ENCODE measurements around the gene SBF2.

SBF2 gene

DNA sequence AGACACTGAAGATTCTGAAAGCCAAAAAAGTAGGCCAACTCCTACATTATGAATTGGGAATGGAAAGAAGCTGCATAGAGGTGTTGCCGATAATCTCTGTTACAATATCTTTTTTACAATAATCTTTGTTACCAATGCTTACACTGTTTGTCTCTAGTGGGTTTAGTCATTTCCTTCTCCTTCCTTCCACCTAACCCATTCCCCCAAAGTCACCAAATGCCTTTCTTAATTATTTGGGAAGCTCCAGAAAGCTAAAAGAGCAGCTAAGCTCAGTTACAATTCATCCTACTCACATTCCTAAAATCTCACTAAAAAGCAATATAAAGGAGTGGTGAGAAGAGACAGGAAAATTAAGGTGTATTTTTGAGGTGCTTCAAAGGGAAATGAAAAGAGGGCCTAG lies 316.5 kb downstream of the SBF2 start:
- in situ Hi-C loops (cut with HindIII; ENCODE audit: low sequenced_read_pairs) = no loop called here
- DNase-seq (ENCODE audit: low read depth) = no peak
- TF ChIP-seq, protein P1, sequence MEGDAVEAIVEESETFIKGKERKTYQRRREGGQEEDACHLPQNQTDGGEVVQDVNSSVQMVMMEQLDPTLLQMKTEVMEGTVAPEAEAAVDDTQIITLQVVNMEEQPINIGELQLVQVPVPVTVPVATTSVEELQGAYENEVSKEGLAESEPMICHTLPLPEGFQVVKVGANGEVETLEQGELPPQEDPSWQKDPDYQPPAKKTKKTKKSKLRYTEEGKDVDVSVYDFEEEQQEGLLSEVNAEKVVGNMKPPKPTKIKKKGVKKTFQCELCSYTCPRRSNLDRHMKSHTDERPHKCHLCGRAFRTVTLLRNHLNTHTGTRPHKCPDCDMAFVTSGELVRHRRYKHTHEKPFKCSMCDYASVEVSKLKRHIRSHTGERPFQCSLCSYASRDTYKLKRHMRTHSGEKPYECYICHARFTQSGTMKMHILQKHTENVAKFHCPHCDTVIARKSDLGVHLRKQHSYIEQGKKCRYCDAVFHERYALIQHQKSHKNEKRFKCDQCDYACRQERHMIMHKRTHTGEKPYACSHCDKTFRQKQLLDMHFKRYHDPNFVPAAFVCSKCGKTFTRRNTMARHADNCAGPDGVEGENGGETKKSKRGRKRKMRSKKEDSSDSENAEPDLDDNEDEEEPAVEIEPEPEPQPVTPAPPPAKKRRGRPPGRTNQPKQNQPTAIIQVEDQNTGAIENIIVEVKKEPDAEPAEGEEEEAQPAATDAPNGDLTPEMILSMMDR (IDR thresholded peaks at IDR 0.05; ENCODE audit: low read depth, low read length, missing control alignments) = no peak
- H3K4me3 ChIP-seq (ENCODE audit: low read depth, low read length) = no peak overlapping the region

DNA sequence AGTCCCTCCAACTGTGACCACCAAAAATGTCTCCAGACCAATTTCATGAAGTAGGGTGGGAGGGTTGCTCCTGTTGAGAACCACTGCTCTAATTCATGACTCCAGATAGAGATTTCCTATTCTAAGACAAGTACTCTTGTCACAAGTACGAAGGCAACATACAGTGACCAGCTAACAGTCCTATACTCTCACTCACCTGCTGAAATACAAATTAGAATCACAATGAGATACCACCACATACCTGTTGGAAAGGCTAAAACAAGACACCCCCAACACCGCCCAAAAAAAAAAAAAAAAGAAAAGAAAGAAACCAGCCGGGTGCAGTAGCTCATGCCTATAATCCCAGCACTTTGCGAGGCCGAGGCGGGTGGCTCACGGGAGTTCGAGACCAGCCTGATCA lies 319.6 kb downstream of the SBF2 start:
- no peak for DNase-seq (ENCODE audit: low read depth)
- no peak overlapping the region for H3K4me3 ChIP-seq (ENCODE audit: low read depth, low read length)
- in situ Hi-C loops (cut with HindIII; ENCODE audit: low sequenced_read_pairs) = no loop called here
- TF ChIP-seq, protein P1 (IDR thresholded peaks at IDR 0.05; ENCODE audit: low read depth, low read length, missing control alignments) = no peak

DNA sequence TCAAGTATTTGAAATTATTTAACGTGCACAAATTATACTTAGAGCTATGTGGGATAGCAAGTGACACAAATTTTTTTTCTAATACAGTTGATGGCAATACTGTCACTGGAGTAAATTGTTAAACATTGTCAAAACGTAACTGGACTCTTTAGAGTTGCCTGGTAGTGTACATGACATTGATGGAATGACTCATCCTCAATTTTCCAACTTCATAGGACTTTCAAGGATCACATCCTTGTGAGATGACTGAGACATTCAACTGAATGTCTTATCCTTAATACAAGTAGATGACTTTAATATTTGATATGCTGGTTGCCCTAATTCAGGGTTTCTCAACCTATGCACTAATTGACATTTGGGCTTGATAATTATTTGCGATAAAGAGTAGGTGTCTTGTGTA lies 320.1 kb downstream of the SBF2 start:
- TF ChIP-seq, protein P1 (IDR thresholded peaks at IDR 0.05; ENCODE audit: low read depth, low read length, missing control alignments) = no peak
- no peak for DNase-seq (ENCODE audit: low read depth)
- in situ Hi-C loops (cut with HindIII; ENCODE audit: low sequenced_read_pairs) = no loop called here

DNA sequence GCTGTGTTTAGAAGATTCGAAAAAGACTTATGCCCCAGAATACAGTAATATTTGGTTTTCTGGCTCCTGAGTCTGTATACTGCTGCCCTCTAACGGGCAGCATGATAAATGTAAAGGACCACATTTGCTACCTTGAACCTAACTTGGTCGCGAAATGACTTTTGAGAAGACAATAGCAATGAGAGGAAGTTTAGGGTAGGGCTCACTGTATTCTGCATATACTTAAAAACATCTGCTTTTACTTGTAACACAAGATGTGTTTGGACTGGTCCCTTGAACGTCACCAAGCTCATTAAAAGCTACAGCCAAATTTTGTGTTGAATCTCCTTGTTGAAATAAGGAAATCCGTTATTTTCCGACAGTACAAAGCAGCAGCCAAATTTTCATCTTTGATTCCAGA lies 321.0 kb downstream of the SBF2 start:
- TF ChIP-seq, protein P1 (IDR thresholded peaks at IDR 0.05; ENCODE audit: low read depth, low read length, missing control alignments) = peak; percentile 71
- no peak overlapping the region for H3K4me3 ChIP-seq (ENCODE audit: low read depth, low read length)
- in situ Hi-C loops (cut with HindIII; ENCODE audit: low sequenced_read_pairs) = no loop called here
- DNase-seq (ENCODE audit: low read depth) = peak; percentile 37

More for the DNA sequence above, 320.1 kb downstream of the SBF2 start:
- H3K4me3 ChIP-seq (ENCODE audit: low read depth, low read length) = no peak overlapping the region

DNA sequence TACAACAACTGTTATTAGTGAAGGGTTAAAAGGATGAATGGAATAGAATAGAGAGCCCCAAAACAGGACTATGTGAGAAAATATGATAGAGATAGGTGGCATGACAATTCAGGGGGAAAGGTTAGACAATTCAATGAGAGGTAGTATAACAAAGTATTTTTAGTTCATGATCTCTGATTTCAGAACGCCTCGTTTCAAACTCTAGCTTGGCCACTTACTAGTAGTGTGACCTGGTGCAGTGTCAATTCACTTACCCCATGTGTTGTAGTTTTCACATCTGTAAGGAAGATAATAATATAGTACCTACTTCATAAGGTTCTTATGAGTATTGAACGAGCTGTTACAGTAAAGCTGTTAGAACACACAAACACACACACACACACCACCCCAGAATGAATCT lies 322.1 kb downstream of the SBF2 start:
- H3K4me3 ChIP-seq (ENCODE audit: low read depth, low read length) = no peak overlapping the region
- in situ Hi-C loops (cut with HindIII; ENCODE audit: low sequenced_read_pairs) = no loop called here
- TF ChIP-seq, protein P1 (IDR thresholded peaks at IDR 0.05; ENCODE audit: low read depth, low read length, missing control alignments) = no peak
- no peak for DNase-seq (ENCODE audit: low read depth)

DNA sequence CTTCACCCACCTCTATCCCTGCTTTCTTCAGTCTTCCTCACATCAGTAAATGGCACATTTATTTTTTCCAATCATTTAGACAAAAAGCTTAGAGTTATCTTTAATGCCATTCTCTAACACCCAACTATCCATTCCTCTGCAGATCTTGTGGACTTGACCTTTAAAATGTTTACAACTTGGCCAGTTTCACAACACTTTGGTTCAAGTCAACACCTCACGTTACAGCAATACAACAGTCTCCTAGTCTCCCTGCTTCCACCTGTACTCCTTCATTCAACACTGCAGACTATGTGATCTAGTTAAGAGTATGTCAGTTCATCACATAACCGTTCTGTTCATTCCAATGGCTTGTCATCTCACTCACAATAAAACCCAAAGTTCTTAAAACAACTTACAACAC lies 325.0 kb downstream of the SBF2 start:
- TF ChIP-seq, protein P1 (IDR thresholded peaks at IDR 0.05; ENCODE audit: low read depth, low read length, missing control alignments) = no peak
- in situ Hi-C loops (cut with HindIII; ENCODE audit: low sequenced_read_pairs) = no loop called here
- no peak for DNase-seq (ENCODE audit: low read depth)
- H3K4me3 ChIP-seq (ENCODE audit: low read depth, low read length) = no peak overlapping the region

DNA sequence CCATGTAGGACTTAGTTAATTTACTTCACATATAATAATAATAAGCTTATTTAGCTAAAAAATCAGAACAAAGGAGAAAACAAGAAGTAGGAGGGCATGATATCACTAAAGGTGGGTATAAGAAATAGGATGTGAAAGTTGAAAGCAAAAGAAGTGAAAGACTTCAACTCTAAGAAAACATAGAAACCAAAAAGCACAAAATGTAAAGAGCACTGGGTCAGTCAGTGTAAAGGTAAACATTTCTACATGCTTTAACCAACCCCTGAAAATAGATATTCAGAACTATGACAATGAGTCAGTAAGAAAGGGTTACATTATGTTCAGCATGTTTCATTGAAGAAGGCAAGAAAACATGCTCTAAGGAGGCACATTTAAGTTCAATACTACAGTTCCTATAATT lies 331.3 kb downstream of the SBF2 start:
- DNase-seq (ENCODE audit: low read depth) = no peak
- no peak overlapping the region for H3K4me3 ChIP-seq (ENCODE audit: low read depth, low read length)
- in situ Hi-C loops (cut with HindIII; ENCODE audit: low sequenced_read_pairs) = no loop called here
- TF ChIP-seq, protein P1 (IDR thresholded peaks at IDR 0.05; ENCODE audit: low read depth, low read length, missing control alignments) = no peak
